ENCODE measurements around the gene CT45A6.
"Not testable (repeated sequence)": the region's sequence is repeated elsewhere in the genome, so short reads cannot be mapped to it uniquely, and the experiment has no call there.

The CT45A6 gene, protein sequence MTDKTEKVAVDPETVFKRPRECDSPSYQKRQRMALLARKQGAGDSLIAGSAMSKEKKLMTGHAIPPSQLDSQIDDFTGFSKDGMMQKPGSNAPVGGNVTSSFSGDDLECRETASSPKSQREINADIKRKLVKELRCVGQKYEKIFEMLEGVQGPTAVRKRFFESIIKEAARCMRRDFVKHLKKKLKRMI

DNA sequence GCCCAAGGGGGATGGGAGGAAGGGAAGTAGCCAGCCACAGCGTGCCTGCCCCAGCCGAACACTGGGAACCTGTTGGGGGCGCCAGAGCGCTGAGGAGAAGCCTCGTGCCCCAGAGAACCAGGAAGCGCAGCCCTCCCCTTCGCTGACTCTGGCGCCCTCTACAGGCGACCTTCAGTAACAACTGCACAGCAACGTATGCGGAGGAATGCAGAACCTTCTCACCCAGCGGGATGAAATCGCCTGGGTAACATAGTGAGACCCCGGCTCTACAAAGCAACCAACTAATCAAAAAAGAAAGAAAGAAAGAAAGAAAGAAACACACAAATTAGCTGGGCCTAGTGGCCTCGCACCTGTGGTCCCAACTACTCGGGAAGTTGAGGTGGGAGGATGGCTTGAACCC is at the start of gene CT45A6:
Gene CT45A6, minus strand, starts transcription at position 101 of the 400 bp plus-strand sequence. CDS start 3,794 bp downstream, outside the sequence.
- DNase-seq (ENCODE audit: low read depth); H3K4me3 ChIP-seq (ENCODE audit: control insufficient read depth, low read depth, low read length): not testable (repeated sequence)

DNA sequence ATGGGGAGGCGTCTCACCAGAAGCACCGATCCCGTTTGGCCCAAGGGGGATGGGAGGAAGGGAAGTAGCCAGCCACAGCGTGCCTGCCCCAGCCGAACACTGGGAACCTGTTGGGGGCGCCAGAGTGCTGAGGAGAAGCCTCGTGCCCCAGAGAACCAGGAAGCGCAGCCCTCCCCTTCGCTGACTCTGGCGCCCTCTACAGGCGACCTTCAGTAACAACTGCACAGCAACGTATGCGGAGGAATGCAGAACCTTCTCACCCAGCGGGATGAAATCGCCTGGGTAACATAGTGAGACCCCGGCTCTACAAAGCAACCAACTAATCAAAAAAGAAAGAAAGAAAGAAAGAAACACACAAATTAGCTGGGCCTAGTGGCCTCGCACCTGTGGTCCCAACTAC is 34.6 kb upstream of the CT45A6 start, which contains the start of gene CT45A7:
Gene CT45A7, minus strand, starts transcription at position 101 of the 400 bp plus-strand sequence. CDS start 3,747 bp downstream, outside the sequence.
- DNase-seq (ENCODE audit: low read depth); H3K4me3 ChIP-seq (ENCODE audit: control insufficient read depth, low read depth, low read length): not testable (repeated sequence)

DNA sequence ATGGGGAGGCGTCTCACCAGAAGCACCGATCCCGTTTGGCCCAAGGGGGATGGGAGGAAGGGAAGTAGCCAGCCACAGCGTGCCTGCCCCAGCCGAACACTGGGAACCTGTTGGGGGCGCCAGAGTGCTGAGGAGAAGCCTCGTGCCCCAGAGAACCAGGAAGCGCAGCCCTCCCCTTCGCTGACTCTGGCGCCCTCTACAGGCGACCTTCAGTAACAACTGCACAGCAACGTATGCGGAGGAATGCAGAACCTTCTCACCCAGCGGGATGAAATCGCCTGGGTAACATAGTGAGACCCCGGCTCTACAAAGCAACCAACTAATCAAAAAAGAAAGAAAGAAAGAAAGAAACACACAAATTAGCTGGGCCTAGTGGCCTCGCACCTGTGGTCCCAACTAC is 17.3 kb upstream of the CT45A6 start, which contains the start of gene CT45A2:
Gene CT45A2, minus strand, starts transcription at position 101 of the 400 bp plus-strand sequence. CDS start 3,747 bp downstream, outside the sequence.
- not testable (repeated sequence) for DNase-seq (ENCODE audit: low read depth); H3K4me3 ChIP-seq (ENCODE audit: control insufficient read depth, low read depth, low read length)

DNA sequence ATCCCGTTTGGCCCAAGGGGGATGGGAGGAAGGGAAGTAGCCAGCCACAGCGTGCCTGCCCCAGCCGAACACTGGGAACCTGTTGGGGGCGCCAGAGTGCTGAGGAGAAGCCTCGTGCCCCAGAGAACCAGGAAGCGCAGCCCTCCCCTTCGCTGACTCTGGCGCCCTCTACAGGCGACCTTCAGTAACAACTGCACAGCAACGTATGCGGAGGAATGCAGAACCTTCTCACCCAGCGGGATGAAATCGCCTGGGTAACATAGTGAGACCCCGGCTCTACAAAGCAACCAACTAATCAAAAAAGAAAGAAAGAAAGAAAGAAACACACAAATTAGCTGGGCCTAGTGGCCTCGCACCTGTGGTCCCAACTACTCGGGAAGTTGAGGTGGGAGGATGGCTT is 17.2 kb downstream of the CT45A6 start, which contains the start of gene CT45A5:
Gene CT45A5, minus strand, starts transcription at position 101 of the 400 bp plus-strand sequence. CDS start 3,774 bp downstream, outside the sequence.
- DNase-seq (ENCODE audit: low read depth); H3K4me3 ChIP-seq (ENCODE audit: control insufficient read depth, low read depth, low read length): not testable (repeated sequence)

DNA sequence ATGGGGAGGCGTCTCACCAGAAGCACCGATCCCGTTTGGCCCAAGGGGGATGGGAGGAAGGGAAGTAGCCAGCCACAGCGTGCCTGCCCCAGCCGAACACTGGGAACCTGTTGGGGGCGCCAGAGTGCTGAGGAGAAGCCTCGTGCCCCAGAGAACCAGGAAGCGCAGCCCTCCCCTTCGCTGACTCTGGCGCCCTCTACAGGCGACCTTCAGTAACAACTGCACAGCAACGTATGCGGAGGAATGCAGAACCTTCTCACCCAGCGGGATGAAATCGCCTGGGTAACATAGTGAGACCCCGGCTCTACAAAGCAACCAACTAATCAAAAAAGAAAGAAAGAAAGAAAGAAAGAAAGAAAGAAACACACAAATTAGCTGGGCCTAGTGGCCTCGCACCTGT is 34.5 kb downstream of the CT45A6 start, which contains the start of gene CT45A3:
Gene CT45A3, minus strand, starts transcription at position 101 of the 400 bp plus-strand sequence. CDS start 3,747 bp downstream, outside the sequence.
- H3K4me3 ChIP-seq (ENCODE audit: control insufficient read depth, low read depth, low read length); DNase-seq (ENCODE audit: low read depth): not testable (repeated sequence)

DNA sequence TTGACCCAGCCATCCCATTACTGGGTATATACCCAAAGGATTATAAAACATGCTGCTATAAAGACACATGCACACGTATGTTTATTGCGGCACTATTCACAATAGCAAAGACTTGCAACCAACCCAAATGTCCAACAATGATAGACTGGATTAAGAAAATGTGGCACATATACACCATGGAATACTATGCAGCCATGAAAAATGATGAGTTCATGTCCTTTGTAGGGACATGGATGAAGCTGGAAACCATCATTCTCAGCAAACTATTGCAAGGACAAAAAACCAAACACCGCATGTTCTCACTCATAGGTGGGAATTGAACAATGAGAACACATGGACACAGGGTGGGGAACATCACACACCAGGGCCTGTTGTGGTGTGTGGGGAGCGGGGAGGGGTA is 57.8 kb downstream of the CT45A6 start:
- DNase-seq (ENCODE audit: low read depth); H3K4me3 ChIP-seq (ENCODE audit: control insufficient read depth, low read depth, low read length): not testable (repeated sequence)

All from fibroblast of mammary gland (primary cell).